Measurements from ENCODE around the gene CDK3.
"Not testable (repeated sequence)": the region's sequence is repeated elsewhere in the genome, so short reads cannot be mapped to it uniquely, and the experiment has no call there.

Gene CDK3

DNA sequence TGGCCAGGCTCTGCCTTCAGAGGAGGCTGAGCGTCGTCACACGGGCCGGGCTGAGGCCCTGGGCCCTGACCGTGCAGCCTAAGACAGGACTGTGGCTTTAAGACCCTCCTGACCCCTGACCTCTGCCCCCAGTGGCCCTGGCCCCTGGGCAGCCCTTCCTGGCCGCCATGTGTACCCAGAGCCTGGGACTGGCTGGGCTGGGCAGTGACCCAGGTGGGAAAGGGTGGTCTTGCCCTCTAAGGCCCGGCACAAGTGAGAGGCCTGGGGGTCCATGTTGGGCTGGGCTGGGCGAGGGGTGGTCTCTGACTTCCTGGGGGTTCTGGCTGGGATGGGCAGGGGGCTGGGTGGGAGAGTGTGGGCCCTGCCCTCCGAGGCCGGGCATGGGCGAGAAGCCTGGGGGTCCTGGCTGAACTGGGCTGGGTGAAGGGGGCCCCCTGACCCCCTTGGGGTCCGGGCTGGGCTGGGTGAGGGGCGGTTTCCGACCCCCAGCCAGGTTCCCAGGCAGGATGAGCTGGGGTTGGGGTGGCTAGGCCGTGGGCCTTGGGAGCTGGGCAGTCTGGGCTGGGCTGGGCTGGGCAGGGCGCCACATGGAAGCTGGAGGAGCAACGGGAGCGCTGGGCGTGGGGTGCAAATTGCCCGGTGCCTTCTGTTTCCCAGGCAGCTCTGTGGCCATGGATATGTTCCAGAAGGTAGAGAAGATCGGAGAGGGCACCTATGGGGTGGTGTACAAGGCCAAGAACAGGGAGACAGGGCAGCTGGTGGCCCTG is at the start of gene CDK3:
TSS of gene CDK3 (plus strand) at position 101 of the 767 bp plus-strand sequence. CDS start at position 672, 571 bp downstream.
- no peak for DNase-seq

GRCh38 chr17:75950855-75951554 is 49.6 kb upstream of the CDK3 start:
- no peak for DNase-seq

- no peak for DNase-seq
Observed at GRCh38 chr17:75959051-75959838, 41.4 kb upstream of the CDK3 start.

- no peak for DNase-seq
Observed at GRCh38 chr17:75959839-75960511, 40.7 kb upstream of the CDK3 start.

GRCh38 chr17:75965468-75965867 is 35.2 kb upstream of the CDK3 start:
- no peak for DNase-seq

GRCh38 chr17:75969044-75969443 is 31.6 kb upstream of the CDK3 start:
- DNase-seq: not testable (repeated sequence)

GRCh38 chr17:75970011-75970523 is 30.6 kb upstream of the CDK3 start:
- no peak for DNase-seq

DNA sequence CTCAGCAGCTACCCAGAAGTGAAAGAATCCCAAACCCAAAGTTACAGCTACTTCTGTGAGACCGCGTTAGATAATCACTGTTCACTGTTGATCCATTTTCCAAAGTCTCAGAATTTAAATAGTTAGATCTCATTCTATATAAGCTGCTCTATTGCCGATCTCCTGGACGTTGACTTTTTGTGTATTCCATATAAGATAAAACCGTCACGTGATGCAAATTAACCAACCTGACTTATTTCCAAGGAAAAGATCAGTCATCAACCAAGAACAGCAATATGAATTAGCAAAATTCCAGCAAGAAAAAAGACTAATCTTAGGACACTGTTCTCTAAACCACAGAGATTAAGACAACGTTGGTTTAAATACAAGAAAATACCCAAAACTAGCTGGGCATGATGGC is 30.0 kb upstream of the CDK3 start:
- DNase-seq: no peak

- DNase-seq: not testable (repeated sequence)
Observed at GRCh38 chr17:75975187-75975586, 25.5 kb upstream of the CDK3 start.

GRCh38 chr17:75975757-75976174 is 24.9 kb upstream of the CDK3 start:
- DNase-seq: no peak

DNA sequence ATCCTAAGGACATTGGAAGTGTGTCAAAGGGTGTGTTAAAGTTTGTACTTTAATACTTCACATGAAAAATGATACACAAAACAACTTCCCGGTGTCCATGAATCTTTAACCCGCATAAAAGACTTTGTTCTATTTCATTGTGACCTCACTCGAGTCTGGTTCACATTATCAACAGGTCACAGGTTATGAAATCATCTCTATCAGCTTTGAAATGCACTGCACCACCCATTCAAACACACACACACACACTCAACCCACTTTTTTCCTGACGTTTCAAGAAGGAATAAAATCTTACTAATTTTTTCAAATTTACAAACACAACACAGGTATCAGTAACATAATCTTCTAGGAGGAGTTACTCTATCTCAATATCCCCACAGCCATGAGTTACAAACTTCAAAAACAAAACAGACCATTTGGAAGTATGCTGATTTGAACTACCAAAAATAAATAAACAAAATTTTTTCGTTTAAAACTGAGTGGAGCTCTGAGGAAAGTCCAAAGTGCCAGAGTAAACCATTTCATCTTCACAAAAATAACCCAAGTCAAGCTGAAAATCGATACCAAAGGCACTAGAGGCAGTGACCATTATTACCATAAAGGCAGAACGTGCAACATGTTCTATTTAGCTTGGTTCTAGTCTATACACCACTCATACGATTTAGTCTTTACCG is 24.3 kb upstream of the CDK3 start:
- no peak for DNase-seq

GRCh38 chr17:75978938-75979704 is 21.5 kb upstream of the CDK3 start, which contains the start of the genes ACOX1 and TEN1:
Gene ACOX1, minus strand, starts transcription at chr17:75979166. Its CDS starts 93 bp downstream, at chr17:75979073.
Gene TEN1, plus strand, starts transcription at chr17:75979240. Its CDS starts 6,953 bp downstream, at chr17:75986193.
- DNase-seq: peak; percentile 93

- DNase-seq: no peak
Observed at GRCh38 chr17:75979705-75980187, 20.9 kb upstream of the CDK3 start.

DNA sequence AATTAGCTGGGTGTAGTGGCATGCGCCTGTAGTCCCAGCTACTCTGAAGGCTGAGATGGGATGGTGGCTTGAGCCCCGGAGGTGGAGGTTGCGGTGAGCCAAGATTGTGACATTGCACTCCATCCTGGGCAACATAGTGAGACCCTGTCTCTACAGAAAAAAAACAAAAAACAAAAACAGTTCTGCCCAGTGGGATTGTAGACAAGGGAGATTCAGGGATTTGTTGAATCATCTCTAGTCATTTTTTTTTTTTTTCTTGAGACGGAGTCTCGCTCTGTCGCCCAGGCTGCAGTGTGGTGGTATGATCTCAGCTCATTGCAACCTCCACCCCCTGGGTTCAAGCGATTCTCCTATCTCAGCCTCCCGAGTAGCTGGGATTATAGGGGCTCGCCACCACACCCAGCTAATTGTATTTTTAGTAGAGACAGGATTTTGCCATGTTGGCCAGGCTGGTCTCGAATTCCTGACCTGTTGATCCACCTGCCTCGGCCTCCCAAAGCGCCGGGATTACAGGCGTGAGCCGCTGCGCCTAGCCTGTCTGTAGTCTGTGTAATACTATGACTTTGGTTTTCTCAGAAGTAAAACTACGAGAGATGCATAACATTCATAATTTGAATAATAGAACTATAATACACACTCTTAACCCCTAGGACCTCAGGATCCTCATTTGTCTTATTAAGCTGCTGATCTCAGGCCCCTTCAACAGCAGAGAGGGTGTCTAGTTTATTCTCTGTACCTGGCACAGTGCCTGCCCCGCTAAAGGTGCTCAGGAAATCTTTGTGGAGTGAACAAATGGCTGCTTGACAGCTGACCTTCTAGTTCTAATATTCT is 20.3 kb upstream of the CDK3 start:
- no peak for DNase-seq

- DNase-seq: no peak
Observed at GRCh38 chr17:75981019-75981615, 19.5 kb upstream of the CDK3 start.

GRCh38 chr17:75983501-75984181 is 17.0 kb upstream of the CDK3 start:
- no peak for DNase-seq

DNA sequence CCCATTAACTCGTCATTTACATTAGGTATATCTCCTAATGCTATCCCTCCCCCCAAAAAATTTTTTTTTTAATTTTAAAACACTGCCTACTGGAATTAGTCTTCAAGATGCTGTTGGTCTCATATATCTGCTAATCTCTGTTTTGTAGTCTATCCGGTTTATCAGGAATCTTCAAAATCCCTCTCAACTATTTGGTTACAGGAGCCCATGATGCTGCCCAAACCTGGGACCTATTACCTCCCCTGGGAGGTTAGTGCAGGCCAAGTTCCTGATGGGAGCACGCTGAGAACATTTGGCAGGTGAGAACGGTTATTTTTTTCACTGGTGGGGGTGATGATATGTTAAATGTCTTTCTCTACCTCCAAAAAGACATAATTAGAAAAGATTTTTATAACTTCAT is 14.7 kb upstream of the CDK3 start:
- no peak for DNase-seq

- DNase-seq: no peak
Observed at GRCh38 chr17:75987041-75987440, 13.6 kb upstream of the CDK3 start.

- DNase-seq: no peak
Observed at GRCh38 chr17:75991396-75991795, 9.3 kb upstream of the CDK3 start.
